ENCODE results near the gene NPHP4. TPM values are rescaled to one million over a fixed set of nuclear protein-coding genes. Genes with fewer than 3 reads are reported as not detected.

Gene NPHP4
- total and polyA plus RNA-seq, 2 experiments from 2014 or later: 6.4 to 12.7 TPM

DNA sequence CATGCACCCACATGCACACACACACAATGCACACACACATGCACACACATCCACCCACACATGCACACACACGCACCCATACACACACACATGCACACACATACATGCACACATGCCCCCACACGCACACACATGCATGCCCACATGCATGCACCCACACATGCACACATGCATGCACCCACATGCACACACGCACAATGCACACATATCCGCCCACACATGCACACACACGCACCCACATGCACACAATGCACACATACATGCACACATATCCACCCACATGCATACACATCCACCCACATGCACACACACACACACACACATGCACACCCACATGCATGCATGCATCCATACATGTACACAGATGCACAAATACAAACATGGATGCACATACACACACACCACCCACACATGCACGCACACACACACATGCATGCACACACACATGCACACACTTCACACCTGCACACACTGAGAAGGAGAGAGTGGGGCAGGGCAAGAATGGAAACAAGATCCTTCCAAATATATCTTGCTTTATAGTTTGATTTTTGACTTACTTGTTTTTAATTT is 123.2 kb downstream of the NPHP4 start:
- TF ChIP-seq, protein P1, sequence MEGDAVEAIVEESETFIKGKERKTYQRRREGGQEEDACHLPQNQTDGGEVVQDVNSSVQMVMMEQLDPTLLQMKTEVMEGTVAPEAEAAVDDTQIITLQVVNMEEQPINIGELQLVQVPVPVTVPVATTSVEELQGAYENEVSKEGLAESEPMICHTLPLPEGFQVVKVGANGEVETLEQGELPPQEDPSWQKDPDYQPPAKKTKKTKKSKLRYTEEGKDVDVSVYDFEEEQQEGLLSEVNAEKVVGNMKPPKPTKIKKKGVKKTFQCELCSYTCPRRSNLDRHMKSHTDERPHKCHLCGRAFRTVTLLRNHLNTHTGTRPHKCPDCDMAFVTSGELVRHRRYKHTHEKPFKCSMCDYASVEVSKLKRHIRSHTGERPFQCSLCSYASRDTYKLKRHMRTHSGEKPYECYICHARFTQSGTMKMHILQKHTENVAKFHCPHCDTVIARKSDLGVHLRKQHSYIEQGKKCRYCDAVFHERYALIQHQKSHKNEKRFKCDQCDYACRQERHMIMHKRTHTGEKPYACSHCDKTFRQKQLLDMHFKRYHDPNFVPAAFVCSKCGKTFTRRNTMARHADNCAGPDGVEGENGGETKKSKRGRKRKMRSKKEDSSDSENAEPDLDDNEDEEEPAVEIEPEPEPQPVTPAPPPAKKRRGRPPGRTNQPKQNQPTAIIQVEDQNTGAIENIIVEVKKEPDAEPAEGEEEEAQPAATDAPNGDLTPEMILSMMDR (IDR thresholded peaks at IDR 0.05; ENCODE audit: low read depth, low read length): no peak
- H3K36me3 ChIP-seq: no peaks in the 10 kb centered on the region
- no peak overlapping the region for H3K4me3 ChIP-seq
- H3K9me3 ChIP-seq (ENCODE audit: low read depth): no peaks in the 10 kb centered on the region
- no peaks in the 10 kb centered on the region for H3K4me1 ChIP-seq (ENCODE audit: low read depth)
- no peaks in the 10 kb centered on the region for H3K27me3 ChIP-seq
- no peak overlapping the region for H3K27ac ChIP-seq
- no peak for DNase-seq (ENCODE audit: low read depth in 1 of 2, low spot score in 1 of 2)

DNA sequence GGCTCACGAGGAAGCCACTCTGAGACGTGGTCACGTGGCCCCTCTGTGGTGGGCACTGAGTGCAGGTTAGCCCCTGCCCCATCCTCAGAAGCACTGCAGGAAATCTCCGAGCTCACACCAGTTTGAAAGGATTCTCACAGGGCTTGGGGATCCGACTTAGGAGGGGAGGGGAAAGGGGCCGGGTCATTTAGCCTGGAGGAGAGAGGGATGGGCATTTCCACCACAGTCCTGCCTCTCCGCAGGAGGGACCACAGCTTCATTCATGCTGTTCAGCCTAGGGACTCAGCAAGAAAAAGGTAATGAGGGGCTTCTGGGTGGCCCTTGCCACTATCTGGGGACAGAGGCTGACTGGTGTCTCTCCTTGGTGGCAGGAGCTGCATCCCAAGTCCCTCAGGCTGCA is 126.5 kb downstream of the NPHP4 start:
- H3K27me3 ChIP-seq: no peaks in the 10 kb centered on the region
- no peak overlapping the region for H3K27ac ChIP-seq
- TF ChIP-seq, protein P1 (IDR thresholded peaks at IDR 0.05; ENCODE audit: low read depth, low read length): no peak
- H3K4me3 ChIP-seq: no peak overlapping the region
- DNase-seq (ENCODE audit: low read depth in 1 of 2, low spot score in 1 of 2): no peak
- no peaks in the 10 kb centered on the region for H3K4me1 ChIP-seq (ENCODE audit: low read depth)
- H3K9me3 ChIP-seq (ENCODE audit: low read depth): no peaks in the 10 kb centered on the region
- H3K36me3 ChIP-seq: no peaks in the 10 kb centered on the region

DNA sequence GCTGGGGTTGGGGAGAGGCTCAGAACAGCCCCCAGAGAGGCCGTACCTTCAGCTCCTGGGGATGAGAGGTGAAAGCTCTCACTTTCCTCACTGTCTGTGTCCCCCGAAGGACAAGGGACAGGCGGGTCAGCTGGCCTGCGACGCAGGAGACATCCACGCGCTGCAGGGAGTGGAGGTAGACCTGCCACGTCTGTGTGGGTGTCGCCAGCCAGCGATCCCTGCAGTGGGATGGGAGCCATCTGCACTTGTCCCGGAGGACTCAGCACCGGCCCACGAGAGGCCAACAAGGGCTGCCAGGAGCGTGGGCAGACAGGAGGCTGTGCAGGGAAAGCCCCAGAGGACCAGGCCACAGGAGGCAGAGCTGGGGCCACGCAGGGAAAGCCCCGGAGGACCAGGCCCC is 127.2 kb downstream of the NPHP4 start:
- H3K4me3 ChIP-seq: no peak overlapping the region
- DNase-seq (ENCODE audit: low read depth in 1 of 2, low spot score in 1 of 2): no peak
- no peak overlapping the region for H3K27ac ChIP-seq
- no peaks in the 10 kb centered on the region for H3K27me3 ChIP-seq
- no peaks in the 10 kb centered on the region for H3K4me1 ChIP-seq (ENCODE audit: low read depth)
- H3K36me3 ChIP-seq: no peaks in the 10 kb centered on the region
- no peaks in the 10 kb centered on the region for H3K9me3 ChIP-seq (ENCODE audit: low read depth)
- TF ChIP-seq, protein P1 (IDR thresholded peaks at IDR 0.05; ENCODE audit: low read depth, low read length): no peak

DNA sequence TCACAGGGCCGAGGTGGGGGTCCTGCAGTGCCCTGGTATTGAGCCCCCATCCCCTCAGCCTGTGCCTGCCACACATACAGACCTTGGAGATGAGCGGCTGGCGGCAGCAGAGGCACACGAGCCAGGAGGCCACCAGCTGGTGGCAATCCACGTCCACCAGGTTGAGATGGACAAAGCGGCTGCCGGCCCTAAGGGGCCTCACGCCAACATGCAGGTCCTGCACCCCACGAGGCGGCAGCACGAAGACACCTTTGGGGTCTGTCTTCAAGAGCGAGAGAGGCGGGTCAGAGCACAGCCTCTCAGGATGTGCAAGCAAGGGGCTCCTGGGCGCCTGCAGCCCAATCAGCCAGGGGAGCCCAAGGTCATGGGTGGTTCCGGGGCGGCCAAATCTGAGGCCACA is 128.0 kb downstream of the NPHP4 start:
- no peaks in the 10 kb centered on the region for H3K36me3 ChIP-seq
- no peak overlapping the region for H3K4me3 ChIP-seq
- no peak for DNase-seq (ENCODE audit: low read depth in 1 of 2, low spot score in 1 of 2)
- TF ChIP-seq, protein P1 (IDR thresholded peaks at IDR 0.05; ENCODE audit: low read depth, low read length): no peak
- no peaks in the 10 kb centered on the region for H3K9me3 ChIP-seq (ENCODE audit: low read depth)
- no peaks in the 10 kb centered on the region for H3K4me1 ChIP-seq (ENCODE audit: low read depth)
- H3K27ac ChIP-seq: no peak overlapping the region
- H3K27me3 ChIP-seq: no peaks in the 10 kb centered on the region

DNA sequence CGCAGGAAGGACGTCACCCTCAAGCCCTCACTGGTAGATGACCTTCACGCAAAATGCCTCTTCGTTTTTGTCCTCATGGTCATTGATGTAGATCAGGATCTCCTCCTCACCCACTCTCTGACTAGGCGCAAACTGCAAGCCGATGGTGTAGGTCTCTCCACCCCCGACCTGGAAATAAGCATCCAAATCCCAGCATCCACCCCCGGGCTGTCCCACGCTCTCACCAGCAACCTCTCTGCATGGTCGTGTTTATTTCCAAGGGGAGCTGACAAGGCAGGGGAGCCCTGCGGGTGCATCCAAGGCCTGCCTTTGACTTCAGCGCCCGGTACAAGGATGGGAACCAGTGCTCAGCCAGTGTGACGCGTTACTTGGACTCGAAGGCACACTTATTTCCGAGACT is 129.0 kb downstream of the NPHP4 start:
- Histone ChIP-seq H3K4me3 (no peak overlapping the region), H3K9me3 (ENCODE audit: low read depth) (no peaks in the 10 kb centered on the region), H3K4me1 (ENCODE audit: low read depth) (no peaks in the 10 kb centered on the region), H3K27ac (no peak overlapping the region), H3K36me3 (no peaks in the 10 kb centered on the region), H3K27me3 (no peaks in the 10 kb centered on the region)
- DNase-seq (ENCODE audit: low read depth in 1 of 2, low spot score in 1 of 2): no peak
- TF ChIP-seq, protein P1 (IDR thresholded peaks at IDR 0.05; ENCODE audit: low read depth, low read length): no peak

Measured in cardiac muscle cell (in vitro differentiated cells and primary cell).